CD4-positive, alpha-beta T cell treated with Interleukin-15 for 1 hour (primary cell): ENCODE results near the gene RTTN.

Source experiments
- DNase-seq: peaks from one replicate; pipeline ENCODE4 v3.0.0-alpha.2; 2020

RTTN gene

GRCh38 chr18:70024829-70025228 lies 180.7 kb downstream of the RTTN start:
- DNase-seq = no peak

- DNase-seq = no peak
Observed at GRCh38 chr18:70024093-70024492, 181.4 kb downstream of the RTTN start.

GRCh38 chr18:70022636-70023035 lies 182.9 kb downstream of the RTTN start:
- no peak for DNase-seq

- no peak for DNase-seq
Observed at GRCh38 chr18:70021498-70021897, 184.0 kb downstream of the RTTN start.

GRCh38 chr18:70021043-70021442 lies 184.4 kb downstream of the RTTN start:
- no peak for DNase-seq

GRCh38 chr18:70019991-70020390 lies 185.5 kb downstream of the RTTN start:
- no peak for DNase-seq

GRCh38 chr18:70019136-70019535 lies 186.4 kb downstream of the RTTN start:
- no peak for DNase-seq

- no peak for DNase-seq
Observed at GRCh38 chr18:70015127-70015526, 190.4 kb downstream of the RTTN start.

- no peak for DNase-seq
Observed at GRCh38 chr18:70005580-70005979, 199.9 kb downstream of the RTTN start.

- DNase-seq = no peak
Observed at GRCh38 chr18:70004696-70005095, 200.8 kb downstream of the RTTN start.

- DNase-seq = no peak
Observed at GRCh38 chr18:69999656-70000055, 205.8 kb downstream of the RTTN start.

GRCh38 chr18:69998523-69998987 lies 206.9 kb downstream of the RTTN start:
- DNase-seq = no peak

- no peak for DNase-seq
Observed at GRCh38 chr18:69996951-69997798, 208.3 kb downstream of the RTTN start.

- no peak for DNase-seq
Observed at GRCh38 chr18:69996417-69996816, 209.1 kb downstream of the RTTN start.

- DNase-seq = no peak
Observed at GRCh38 chr18:69995774-69996173, 209.7 kb downstream of the RTTN start.

GRCh38 chr18:69992776-69993175 lies 212.7 kb downstream of the RTTN start:
- DNase-seq = no peak

GRCh38 chr18:69987870-69988269 lies 217.6 kb downstream of the RTTN start:
- DNase-seq = no peak

- DNase-seq = no peak
Observed at GRCh38 chr18:69985239-69985638, 220.2 kb downstream of the RTTN start.

GRCh38 chr18:69982417-69982816 lies 223.1 kb downstream of the RTTN start:
- DNase-seq = no peak

- no peak for DNase-seq
Observed at GRCh38 chr18:69981948-69982347, 223.5 kb downstream of the RTTN start.

- DNase-seq = no peak
Observed at GRCh38 chr18:69980982-69981804, 224.3 kb downstream of the RTTN start.

- no peak for DNase-seq
Observed at GRCh38 chr18:69980509-69980908, 225.0 kb downstream of the RTTN start.

- no peak for DNase-seq
Observed at GRCh38 chr18:69978732-69979715, 226.5 kb downstream of the RTTN start.
